Spleen (tissue), 11 donors: ENCODE measurements around the gene PCSK7. TPM values are rescaled to one million over a fixed set of nuclear protein-coding genes. Genes with fewer than 3 reads are reported as not detected.
"Not testable (repeated sequence)": the region's sequence is repeated elsewhere in the genome, so short reads cannot be mapped to it uniquely, and the experiment has no call there.

Experiments used
- DNase-seq: peaks from one replicate; pipeline ENCODE4 v3.0.0-alpha.2; 2020
- H3K27ac ChIP-seq, 8 donors: fragments of 200-600 bp; sonication (generic) in 7 of 8; 1 replicate in 4 of 8; 2 replicates in 4 of 8; pipeline versions ENCODE4 v1.5.0 to v1.8.0; 2016 to 2021; ENCODE audit warnings: inconsistent platforms in 4 of 8, mild to moderate bottlenecking in 4 of 8, moderate library complexity in 1 of 8
- H3K27me3 ChIP-seq, 7 donors: fragments of 200-600 bp; sonication (generic) in 6 of 7; replicated peaks in 1 of 7; 1 replicate in 4 of 7; 2 replicates in 3 of 7; pipeline versions ENCODE4 v1.5.0 to v1.8.0; 2016 to 2021; ENCODE audit warnings: inconsistent platforms in 3 of 7, mild to moderate bottlenecking in 1 of 7
- H3K36me3 ChIP-seq, 6 donors: fragments of 200-600 bp; sonication (generic) in 5 of 6; 1 replicate in 4 of 6; 2 replicates in 2 of 6; pipeline versions ENCODE4 v1.5.0 to v1.8.0; 2016 to 2021; ENCODE audit warnings: inconsistent platforms in 2 of 6
- H3K4me1 ChIP-seq, 6 donors: fragments of 200-600 bp; sonication (generic) in 5 of 6; 1 replicate in 3 of 6; 2 replicates in 3 of 6; pipeline versions ENCODE4 v1.5.0 to v1.8.0; 2016 to 2021; ENCODE audit warnings: inconsistent platforms in 3 of 6
- H3K4me3 ChIP-seq, 8 donors: fragments of 200-600 bp; sonication (generic) in 7 of 8; 1 replicate in 4 of 8; 2 replicates in 4 of 8; pipeline versions ENCODE4 v1.5.0 to v1.8.0; 2016 to 2021; ENCODE audit warnings: inconsistent platforms in 4 of 8, mild to moderate bottlenecking in 4 of 8, moderate library complexity in 2 of 8
- H3K9me3 ChIP-seq, 8 donors: fragments of 200-600 bp; sonication (generic) in 7 of 8; 1 replicate in 4 of 8; 2 replicates in 4 of 8; pipeline versions ENCODE4 v1.5.0 to v1.8.0; 2016 to 2021; ENCODE audit warnings: inconsistent platforms in 4 of 8
- POLR2A ChIP-seq, 3 donors: fragments of 450-650 bp; IDR thresholded peaks; one replicate each; pipeline ENCODE4 v1.5.1; 2017; ENCODE audit warnings: antibody characterized with exemption in 3 of 3, mild to moderate bottlenecking in 1 of 3
- POLR2AphosphoS5 ChIP-seq, 3 donors: sonication (generic); formaldehyde crosslinking; IDR thresholded peaks; one replicate each; pipeline ENCODE4 v1.5.1; 2017; ENCODE audit warnings: antibody characterized with exemption in 3 of 3
- WGBS, 5 donors: extraction: QIAGEN DNeasy Blood & Tissue Kit in 3 of 5; methylation state at CpG; one replicate each; pipeline versions ENCODE4 v1.1.5 to v1.1.7; 2013 to 2018; 5-methylcytosine and 5-hydroxymethylcytosine counted together
- intact Hi-C: fragments of 100-400 bp; cut with DNase I; formaldehyde crosslinking; loops from one replicate; pipeline ENCODE4 v1.15.0; 2023; ENCODE audit warnings: low total_unique reads
- polyA plus RNA-seq, 3 donors: library from polyadenylated mRNA; stranded (reverse); fragments of 200-250 nt; gene quantifications; one replicate each; pipeline ENCODE4 v1.2.1, GENCODE V29; 2013
- total RNA-seq, 7 donors: library from RNA; depleted of rRNA in 3 of 7; stranded (reverse); fragments of >200 nt in 3 of 7; fragmentation: NEBNext Ultra II Directional in 4 of 7; extraction: Animal tissue kit (Norgen Biotek cat#: 25700) in 4 of 7; gene quantifications; one replicate each; pipeline versions ENCODE4 v1.1.0 to v1.2.1, GENCODE V29; 2016 to 2021
- TF ChIP-seq, protein P1 (sequence below), 11 experiments: fragments of 200-600 bp in 7 of 11; fragments of 450-650 bp in 4 of 11; sonication (generic) in 4 of 11; IDR thresholded peaks in 8 of 11; conservative IDR thresholded peaks in 3 of 11; 1 replicate in 7 of 11; 2 replicates in 4 of 11; pipeline versions ENCODE4 v1.4.0 to v1.8.0; 2016 to 2021; ENCODE audit warnings: antibody characterized with exemption in 11 of 11, inconsistent platforms in 4 of 11, mild to moderate bottlenecking in 1 of 11
- donor health status: healthy with polysubstance abuse.
- donor health status: DM: no; HTN: no; CAD: no; lungs with moderate emphysema.
- donor health status: DM: no; HTN: no; CAD: no.
- donor health status: Bipolar disorder and iron deficiency.
- donor health status: healthy.
- donor health status: DM: no; HTN: no; CAD: no.
- donor health status: DM: yes; HTN: yes; CAD: no.

Gene PCSK7
- total and polyA plus RNA-seq, 10 donors: 27.3 to 152 (median 97.3) TPM

DNA sequence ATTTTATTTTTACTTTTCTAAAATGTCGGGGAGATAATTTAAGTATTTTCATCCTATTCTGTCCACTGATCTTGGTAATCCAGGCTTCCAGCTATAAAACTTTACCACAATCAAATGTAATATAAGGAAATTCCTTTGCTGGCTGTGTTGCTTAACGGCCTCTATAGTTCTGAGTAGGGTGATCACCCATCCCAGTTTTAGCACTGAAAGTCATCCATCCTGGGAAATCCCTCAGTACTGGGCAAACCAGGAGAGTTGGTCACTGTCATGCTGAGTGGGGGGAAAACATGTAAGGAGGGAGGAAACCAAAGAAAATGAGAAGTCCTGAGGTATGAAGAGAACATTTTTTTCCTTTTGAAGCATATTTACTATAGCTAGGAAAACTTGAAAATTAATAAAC lies 46.5 kb upstream of the PCSK7 start:
- DNase-seq: no peak
- Histone ChIP-seq H3K4me3 (no peak overlapping the region), H3K36me3 (peaks cover 0 to 75% (median 31%) of the 10 kb centered on the region in 6 donors), H3K4me1 (peaks cover 0 to 3% (median 0%) of the 10 kb centered on the region in 6 donors), H3K27me3 (no peaks in the 10 kb centered on the region), H3K9me3 (no peaks in the 10 kb centered on the region), H3K27ac (no peak overlapping the region)
- WGBS, 5 donors: 82 to 94% (median 85%) methylated on average over 2 of the region's 2 CpGs
- intact Hi-C loops: no loop called here
- no peak for TF ChIP-seq POLR2AphosphoS5 (IDR thresholded peaks at IDR 0.05)
- TF ChIP-seq, protein P1, sequence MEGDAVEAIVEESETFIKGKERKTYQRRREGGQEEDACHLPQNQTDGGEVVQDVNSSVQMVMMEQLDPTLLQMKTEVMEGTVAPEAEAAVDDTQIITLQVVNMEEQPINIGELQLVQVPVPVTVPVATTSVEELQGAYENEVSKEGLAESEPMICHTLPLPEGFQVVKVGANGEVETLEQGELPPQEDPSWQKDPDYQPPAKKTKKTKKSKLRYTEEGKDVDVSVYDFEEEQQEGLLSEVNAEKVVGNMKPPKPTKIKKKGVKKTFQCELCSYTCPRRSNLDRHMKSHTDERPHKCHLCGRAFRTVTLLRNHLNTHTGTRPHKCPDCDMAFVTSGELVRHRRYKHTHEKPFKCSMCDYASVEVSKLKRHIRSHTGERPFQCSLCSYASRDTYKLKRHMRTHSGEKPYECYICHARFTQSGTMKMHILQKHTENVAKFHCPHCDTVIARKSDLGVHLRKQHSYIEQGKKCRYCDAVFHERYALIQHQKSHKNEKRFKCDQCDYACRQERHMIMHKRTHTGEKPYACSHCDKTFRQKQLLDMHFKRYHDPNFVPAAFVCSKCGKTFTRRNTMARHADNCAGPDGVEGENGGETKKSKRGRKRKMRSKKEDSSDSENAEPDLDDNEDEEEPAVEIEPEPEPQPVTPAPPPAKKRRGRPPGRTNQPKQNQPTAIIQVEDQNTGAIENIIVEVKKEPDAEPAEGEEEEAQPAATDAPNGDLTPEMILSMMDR (IDR thresholded peaks at IDR 0.05 in 8 of 11, conservative IDR thresholded peaks at IDR 0.05 in 3 of 11): no peak
- no peak for TF ChIP-seq POLR2A (IDR thresholded peaks at IDR 0.05)

DNA sequence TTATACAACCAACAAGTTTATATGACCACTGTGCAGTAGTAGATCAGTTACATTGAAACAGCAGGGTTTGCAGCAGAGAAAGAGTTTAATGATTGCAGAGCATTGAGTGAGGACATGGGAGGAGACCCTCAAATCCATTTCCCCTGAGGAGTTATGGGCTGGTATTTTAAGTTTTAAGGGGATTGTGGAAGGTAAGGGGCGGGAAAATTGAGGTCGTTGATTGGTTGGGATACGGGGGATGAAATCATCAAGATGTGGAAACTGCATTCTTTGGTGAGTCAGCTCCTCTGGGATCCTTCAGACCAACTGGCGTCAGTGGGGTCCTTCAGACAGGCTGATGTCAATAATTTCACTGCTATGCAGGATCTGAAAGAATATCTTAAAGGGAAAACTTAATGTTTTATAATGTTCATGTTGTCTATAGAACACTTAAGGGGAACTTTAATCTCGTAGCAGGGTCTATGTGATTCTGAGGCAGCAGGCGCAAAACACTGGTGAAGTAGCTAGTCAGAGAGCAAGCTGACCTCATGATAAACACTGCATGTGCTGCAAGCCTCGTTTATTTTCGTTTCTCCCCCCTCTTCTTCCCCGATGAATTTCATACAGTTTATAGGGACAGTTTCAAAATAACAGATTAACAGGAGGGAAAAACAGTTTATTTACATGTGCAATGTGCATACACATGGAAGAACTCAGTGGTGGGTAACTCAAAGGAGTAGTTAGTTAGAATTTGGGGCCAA lies 41.8 kb upstream of the PCSK7 start:
- TF ChIP-seq POLR2AphosphoS5 (IDR thresholded peaks at IDR 0.05) (no peak), POLR2A (IDR thresholded peaks at IDR 0.05) (no peak)
- TF ChIP-seq, protein P1 (IDR thresholded peaks at IDR 0.05 in 8 of 11, conservative IDR thresholded peaks at IDR 0.05 in 3 of 11): no peak
- Histone ChIP-seq H3K4me1 (no peaks in the 10 kb centered on the region), H3K4me3 (no peak overlapping the region), H3K27ac (no peak overlapping the region), H3K27me3 (no peaks in the 10 kb centered on the region), H3K36me3 (peaks cover 0 to 64% (median 0%) of the 10 kb centered on the region in 6 donors), H3K9me3 (no peaks in the 10 kb centered on the region)
- intact Hi-C loops: no loop called here
- DNase-seq: no peak
- 91 to 95% (median 92%) methylated on average over 9 of the region's 9 CpGs for WGBS, 5 donors

DNA sequence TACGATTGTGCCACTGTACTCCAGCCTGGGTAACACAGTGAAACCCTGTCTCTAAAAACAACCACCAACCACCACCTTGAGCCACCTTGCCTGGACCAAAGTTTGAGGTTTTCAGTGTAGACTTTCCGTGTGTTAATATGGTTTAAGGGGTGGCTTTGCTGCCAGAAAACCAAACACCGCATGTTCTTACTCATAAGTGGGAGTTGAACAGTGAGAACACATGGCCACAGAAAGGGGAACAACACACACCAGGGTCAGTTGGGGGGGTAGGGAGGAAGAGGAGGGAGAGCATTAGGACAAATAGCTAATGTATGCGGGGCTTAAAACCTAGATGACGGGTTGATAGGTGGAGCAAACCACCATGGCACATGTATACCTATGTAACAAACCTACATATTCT lies 40.3 kb upstream of the PCSK7 start:
- intact Hi-C loops, H3K9me3 ChIP-seq, H3K4me1 ChIP-seq, H3K27ac ChIP-seq, H3K4me3 ChIP-seq, H3K27me3 ChIP-seq, DNase-seq: not testable (repeated sequence)
- 81 to 97% (median 89%) methylated on average over 5 of the region's 5 CpGs for WGBS, 5 donors
- H3K36me3 ChIP-seq: peaks cover 0 to 70% (median 0%) of the 10 kb centered on the region in 6 donors

DNA sequence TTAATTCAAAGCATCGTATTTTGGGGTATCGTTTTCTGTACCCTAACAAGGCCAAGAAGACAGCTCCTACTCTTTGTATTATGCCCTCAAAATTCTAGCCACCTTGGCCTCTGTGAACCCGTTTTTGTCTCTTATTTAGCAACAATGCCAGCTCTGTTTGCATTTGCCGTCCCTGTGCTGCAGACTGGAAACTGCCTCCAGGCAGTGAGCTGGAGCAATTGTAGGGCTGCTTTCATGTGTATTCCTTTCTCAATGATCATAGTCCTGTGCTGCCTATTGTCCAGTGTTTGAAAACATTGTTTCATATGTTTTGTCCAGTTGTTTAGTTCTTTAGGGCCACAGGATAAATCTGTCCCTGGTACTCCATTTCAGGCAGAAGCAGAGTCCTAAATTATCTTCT lies 39.3 kb upstream of the PCSK7 start:
- no peaks in the 10 kb centered on the region for H3K4me1 ChIP-seq
- WGBS, 5 donors: 95 to 98% (median 96%) methylated on average over 4 of the region's 4 CpGs
- peaks cover 0 to 78% (median 3%) of the 10 kb centered on the region in 6 donors for H3K36me3 ChIP-seq
- no peak overlapping the region for H3K27ac ChIP-seq
- TF ChIP-seq POLR2AphosphoS5 (IDR thresholded peaks at IDR 0.05): no peak
- TF ChIP-seq POLR2A (IDR thresholded peaks at IDR 0.05): no peak
- TF ChIP-seq, protein P1 (IDR thresholded peaks at IDR 0.05 in 8 of 11, conservative IDR thresholded peaks at IDR 0.05 in 3 of 11): no peak
- no peak for DNase-seq
- no peaks in the 10 kb centered on the region for H3K27me3 ChIP-seq
- no peak overlapping the region for H3K4me3 ChIP-seq
- intact Hi-C loops: no loop called here
- H3K9me3 ChIP-seq: no peaks in the 10 kb centered on the region
